GM18505 (cell line): ENCODE measurements around the gene EXOC3.
A peak's percentile ranks its signal among the peaks of the same experiment; 100 is the strongest.
"Not testable (repeated sequence)": the region's sequence is repeated elsewhere in the genome, so short reads cannot be mapped to it uniquely, and the experiment has no call there.

Source experiments
- ATAC-seq: cut with Tn5 transposase; IDR thresholded peaks from one replicate; pipeline ENCODE4 v1.9.1; 2021; ENCODE audit not compliant: unreplicated experiment
- POLR2A ChIP-seq: IDR thresholded peaks from 4 replicates; pipeline ENCODE4 v1.6.1; 2011; ENCODE audit warnings: borderline replicate concordance; ENCODE audit not compliant: insufficient read depth, insufficient read length; ENCODE audit errors: extremely low read depth

EXOC3 gene

DNA sequence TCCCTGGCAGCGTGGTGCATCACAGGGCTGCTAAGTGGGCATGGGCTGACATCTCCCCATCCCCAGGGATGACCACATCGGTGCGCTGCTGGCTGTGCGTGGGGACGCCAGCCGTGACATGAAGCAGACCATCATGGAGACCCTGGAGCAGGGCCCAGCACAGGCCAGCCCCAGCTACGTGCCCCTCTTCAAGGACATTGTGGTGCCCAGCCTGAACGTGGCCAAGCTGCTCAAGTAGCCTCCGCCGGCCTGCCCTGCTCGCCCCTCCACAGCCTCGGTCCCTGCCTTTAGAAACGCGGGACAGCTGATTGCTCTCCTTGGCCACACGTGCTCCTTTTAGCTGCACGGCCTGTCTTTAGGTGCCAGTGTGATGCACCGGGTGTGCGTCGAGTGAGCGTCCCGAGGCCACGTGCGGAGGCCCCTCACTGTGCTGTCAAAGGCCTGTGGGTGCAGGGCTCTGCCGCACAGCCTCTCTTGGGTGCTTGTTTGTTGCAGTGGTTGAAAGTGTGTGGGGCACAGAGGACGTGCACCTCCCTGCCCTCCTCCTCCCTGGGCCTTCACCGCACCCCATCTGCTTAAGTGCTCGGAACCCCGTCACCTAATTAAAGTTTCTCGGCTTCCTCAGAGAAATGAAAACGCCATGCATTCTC is 23.8 kb downstream of the EXOC3 start:
- no peak for TF ChIP-seq POLR2A
- ATAC-seq: no peak

DNA sequence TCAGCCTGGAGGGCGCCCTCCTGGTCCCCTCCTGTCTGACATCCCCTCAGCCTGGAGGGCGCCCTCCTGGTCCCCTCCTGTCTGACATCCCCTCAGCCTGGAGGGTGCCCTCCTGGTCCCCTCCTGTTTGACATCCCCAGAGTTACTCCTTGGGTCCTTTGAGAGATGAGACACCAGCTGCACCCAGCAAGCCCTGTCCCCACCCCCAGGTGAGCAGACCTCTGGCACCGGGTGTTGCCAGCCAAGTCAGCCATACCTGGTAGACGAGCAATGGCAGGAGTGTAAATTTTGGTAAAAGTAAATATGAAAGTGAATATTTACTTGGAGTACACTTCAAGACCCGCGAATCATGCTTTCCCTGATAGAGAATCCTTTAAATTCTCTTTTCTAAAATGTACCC is 25.4 kb downstream of the EXOC3 start:
- no peak for TF ChIP-seq POLR2A
- no peak for ATAC-seq

DNA sequence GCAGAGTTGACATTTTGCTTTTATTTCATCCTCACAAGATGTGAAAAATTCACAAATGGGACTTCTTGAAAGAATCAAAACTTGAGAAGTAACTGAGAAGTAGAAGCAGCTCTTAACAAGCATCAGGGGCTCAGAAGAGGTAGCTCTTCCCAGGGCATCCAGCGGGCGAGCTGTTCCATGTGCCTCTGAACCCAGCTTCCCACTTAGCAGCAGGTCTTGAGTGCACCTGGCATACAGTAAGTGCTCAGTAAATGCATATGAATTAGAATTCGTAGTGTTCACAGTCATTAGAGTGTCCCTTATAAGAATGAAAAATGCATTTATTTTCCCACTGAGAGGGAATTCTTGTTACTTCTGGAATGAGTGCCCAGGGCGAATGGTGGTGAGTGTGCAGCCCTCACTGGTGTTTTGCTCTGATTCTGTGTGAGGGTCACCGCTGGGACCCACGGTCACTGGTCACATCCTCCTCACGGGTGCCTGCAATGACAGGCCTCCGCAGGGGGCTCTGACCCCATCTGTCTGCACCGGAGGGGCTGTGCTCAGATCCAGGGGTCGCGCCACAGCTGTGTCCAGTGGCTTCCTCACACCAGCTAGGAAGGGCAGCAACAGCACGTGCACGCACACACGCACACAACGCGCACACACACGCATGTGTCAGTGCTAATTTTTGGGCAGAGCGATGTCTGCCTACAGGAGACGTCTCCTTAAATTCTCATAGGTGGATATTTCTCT is 26.9 kb downstream of the EXOC3 start:
- no peak for TF ChIP-seq POLR2A

DNA sequence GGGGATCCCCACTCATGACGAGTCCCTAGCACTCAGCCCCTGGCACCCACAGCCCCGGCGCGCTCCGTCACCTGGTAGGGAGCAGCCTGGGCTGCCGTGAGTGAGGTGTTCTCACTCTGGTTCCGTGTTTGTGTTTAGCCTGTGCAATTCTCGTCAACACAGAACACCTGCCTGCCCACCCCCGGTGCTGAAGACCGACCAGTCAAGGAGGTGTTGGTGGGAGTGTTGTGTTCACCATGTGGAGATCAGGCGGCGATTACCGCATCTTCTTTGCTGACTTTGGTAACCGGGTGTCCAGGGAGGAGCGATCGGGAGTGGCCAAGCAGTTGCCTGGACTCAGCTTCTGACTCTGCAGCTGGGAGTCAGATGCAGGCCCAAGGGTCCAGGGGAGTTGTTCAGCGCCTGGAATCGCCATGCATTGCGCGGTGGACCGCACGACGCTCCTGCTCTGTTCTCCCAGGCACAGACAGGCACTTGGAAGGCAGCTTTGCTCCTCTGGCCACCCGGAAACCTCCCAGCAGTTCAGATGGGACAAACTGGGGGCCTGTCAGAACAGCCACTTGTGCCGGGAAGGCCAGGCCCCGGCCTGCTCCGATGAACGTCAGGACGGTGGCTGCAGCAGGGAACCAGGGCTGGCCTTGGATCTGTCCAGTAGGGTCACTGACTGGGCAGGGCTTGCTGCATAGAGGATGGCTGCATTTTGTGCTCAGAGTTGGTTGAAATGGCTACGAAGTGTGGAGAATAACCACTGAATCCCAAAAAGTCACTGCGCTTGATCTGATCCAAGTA is 28.2 kb downstream of the EXOC3 start:
- ATAC-seq: no peak
- TF ChIP-seq POLR2A: no peak

More for the DNA sequence above, 26.9 kb downstream of the EXOC3 start:
- no peak for ATAC-seq

DNA sequence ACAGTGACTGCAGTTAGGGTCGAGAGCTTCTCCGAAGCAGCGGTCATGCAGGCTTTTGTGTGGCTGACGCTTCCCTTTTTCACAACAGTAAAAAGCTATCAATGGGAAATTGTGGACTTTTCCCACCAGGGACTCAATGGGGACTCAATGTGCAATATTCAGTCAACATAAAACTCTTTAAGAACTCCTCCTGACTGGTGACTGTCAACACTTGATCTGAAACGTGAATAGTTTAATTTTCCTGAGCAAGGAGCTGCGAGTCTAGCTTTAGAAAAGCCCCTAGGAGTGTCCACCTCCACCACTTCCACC is 28.7 kb downstream of the EXOC3 start:
- no peak for ATAC-seq
- no peak for TF ChIP-seq POLR2A

DNA sequence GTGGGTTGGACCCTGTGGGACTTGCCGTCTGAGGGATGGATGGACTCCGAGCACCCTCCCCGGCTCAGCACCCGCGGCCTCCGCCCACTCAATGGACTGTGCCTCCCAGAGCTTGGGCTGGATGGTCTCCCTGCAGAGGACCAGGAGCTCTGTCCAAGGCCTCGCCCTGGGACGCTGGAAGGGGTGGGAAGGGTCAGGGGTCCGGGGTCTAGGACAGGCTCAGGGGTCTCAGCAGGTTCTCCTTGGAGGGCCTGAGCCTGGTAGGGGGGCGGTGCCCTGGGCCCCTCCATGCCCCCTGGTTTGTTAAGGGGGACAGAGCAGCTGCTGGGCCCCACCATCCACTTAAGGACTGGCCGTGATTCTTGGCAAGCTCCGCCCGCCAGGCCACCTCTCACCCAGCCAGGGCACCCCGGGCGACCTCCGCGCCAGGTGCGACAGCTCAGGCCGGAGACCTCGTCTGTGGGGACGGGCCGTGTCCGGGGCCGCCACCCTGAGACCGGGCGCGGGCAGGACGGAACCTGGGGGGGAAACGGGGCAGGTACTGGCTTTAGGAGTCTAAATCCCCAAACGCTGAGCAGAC is 29.2 kb downstream of the EXOC3 start:
- no peak for TF ChIP-seq POLR2A
- ATAC-seq: peak; percentile 6

DNA sequence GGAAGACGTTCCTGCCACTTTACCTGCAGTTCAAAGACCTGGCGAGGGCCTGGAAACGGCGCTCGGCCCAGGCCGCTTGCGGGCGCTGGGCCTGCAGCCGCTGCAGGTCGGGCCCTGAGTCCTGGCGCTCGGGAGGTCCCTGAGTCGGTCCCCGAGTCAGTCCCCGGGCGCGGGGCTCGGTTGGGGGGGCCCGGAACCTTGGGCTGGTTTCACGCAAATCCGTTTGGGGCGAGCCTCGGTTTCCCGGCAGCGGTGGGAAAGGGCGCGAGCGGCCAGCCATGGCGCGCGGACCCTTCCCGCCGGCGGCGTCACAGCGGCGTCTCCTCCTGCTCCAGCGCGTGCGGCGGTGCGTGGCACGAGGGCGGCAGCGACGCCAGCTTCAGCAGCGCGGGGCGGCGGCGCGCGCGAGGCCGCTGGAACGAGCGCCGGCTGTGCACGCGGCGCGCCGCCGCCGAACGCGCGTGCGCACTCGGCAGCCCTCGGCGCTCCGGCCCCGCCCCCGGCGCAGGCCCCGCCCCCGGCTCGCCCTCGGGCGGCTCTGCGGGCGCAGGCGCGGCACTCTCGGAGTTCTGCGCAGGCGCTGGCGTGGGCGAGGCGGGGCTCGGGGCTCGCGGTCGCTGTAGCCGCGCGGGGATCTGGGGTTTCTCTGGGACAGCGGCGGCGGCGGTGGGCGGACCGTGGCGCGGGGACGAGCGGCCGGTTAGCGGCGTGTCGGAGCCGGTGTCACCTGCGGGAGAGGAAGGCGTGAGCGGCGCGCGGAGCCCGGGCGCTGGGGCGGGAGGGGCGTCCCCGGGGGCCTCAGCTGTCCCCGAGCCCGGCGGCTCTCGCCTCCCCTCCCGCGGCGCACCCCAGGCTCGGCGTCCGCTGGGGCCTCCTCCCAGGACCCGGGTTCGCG is 29.9 kb downstream of the EXOC3 start:
- TF ChIP-seq POLR2A: peak; percentile 75
- peak; percentile 71 for ATAC-seq

DNA sequence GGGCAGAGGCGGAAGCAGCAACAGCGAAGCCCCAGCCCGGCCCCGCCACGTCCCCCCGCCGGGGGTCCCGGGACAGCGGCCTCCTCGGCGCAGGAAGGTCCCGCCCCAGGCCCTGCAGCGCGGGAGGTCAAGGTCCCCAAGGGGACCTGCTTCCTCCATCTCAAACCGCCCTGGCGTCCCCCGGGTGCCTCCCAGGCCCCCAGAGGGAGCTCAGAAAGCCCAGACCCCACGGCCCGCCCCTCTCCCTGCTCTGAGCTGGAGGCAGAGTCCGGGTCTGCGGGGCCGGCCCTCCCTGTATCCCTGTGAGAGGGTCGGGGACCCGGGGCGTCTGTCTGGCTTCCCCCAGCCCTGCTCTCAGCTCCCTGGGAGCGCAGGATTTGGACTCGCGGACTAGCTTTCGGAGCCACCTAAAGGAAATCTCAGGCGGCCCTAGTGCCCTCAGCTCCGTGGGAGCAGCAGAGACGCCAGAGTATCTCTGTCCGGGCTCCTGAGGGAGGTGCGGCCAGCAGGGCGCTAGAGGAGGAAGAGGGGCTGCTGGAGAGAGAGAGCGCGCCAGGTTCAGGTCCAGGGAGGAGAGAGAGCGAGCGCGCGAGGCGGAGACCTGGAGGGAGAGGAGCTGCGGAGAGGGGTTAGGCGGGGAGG is 30.7 kb downstream of the EXOC3 start:
- ATAC-seq: peak; percentile 29
- TF ChIP-seq POLR2A: no peak

DNA sequence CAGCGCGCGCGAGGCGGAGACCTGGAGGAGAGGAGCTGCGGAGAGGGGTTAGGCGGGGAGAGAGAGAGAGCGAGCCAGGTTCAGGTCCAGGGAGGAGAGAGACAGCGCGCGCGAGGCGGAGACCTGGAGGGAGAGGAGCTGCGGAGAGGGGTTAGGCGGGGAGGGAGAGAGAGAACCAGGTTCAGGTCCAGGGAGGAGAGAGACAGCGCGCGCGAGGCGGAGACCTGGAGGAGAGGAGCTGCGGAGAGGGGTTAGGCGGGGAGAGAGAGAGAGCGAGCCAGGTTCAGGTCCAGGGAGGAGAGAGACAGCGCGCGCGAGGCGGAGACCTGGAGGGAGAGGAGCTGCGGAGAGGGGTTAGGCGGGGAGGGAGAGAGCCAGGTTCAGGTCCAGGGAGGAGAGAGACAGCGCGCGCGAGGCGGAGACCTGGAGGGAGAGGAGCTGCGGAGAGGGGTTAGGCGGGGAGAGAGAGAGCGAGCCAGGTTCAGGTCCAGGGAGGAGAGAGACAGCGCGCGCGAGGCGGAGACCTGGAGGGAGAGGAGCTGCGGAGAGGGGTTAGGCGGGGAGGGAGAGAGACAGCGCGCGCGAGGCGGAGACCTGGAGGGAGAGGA is 31.4 kb downstream of the EXOC3 start:
- ATAC-seq: not testable (repeated sequence)

DNA sequence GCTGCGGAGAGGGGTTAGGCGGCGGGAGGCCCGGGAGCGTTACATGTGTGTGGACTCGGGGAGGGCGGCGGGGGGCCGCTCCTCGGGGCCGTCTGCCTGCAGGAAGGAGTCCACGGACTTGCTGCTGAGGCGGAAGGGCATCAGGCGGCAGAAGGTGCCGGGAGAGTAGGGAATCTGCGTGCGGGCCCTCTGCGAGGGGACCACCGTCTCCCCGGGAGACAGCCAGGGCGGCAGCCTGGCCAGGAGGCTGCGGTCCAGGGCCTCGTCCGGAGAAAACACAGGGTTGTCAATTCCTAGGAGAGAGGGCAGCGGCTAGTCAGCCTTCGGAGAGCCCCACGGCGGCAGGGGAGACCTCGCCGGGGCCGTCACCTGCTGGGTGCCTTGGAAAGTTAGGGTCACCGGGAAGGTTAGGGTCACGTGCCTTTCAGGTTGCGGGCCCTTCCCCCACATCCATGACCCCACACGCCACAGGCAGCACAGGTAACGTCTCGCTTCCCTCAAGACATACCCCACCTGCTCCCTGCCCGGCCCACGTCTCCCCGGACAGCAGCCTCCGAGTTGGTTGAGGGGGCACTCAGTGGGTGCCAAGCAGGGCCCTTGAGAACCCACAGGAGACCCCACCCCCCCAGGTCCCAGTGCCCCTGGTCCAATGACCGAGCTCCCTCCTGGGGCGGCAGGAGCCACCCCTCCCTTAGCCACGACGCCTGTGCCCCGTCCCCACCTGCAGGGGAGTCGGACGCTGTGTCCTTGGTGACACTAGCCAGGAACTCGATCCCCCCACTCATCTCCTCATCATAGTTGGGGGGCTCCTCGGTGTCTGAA is 32.1 kb downstream of the EXOC3 start:
- no peak for TF ChIP-seq POLR2A
- ATAC-seq: no peak

DNA sequence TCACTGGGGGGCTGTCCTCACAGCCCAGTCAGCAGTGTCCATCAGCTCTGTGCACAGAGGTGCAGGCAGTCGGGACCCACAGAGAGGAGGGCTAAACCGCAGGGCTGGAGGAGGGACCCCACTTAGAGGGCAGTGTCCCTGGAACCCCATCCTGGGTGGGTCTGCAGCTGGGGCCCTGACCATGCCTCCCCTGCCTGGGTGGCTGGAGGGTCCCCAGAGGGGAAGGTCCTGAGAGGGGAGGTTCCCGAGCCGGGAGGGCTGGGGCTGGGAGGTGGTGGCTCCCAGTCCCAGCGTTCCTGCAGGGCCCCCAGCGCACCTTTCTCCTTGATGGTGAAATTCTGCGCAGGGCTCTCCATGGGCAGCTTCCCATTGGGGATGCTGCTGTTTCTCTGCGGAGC is 32.7 kb downstream of the EXOC3 start:
- no peak for ATAC-seq
- no peak for TF ChIP-seq POLR2A
